Tibial artery (tissue), 4 donors: ENCODE data around the gene PRPF38A.

ENCODE experiments used
- DNase-seq, 2 donors: peaks; one replicate each; pipeline ENCODE4 v3.0.0-alpha.2; 2019
- H3K27ac ChIP-seq, 2 donors: fragments of 200-600 bp; sonication (generic) in 1 of 2; 1 replicate in 1 of 2; 2 replicates in 1 of 2; pipeline ENCODE4 v1.5.1; 2018 to 2019; ENCODE audit warnings: mild to moderate bottlenecking in 1 of 2
- H3K27me3 ChIP-seq, 2 donors: fragments of 200-600 bp; sonication (generic) in 1 of 2; one replicate each; pipeline versions ENCODE4 v1.5.1 to v1.6.0; 2016 to 2019
- H3K36me3 ChIP-seq, 3 donors: fragments of 200-600 bp; sonication (generic) in 2 of 3; one replicate each; pipeline ENCODE4 v1.5.1; 2016 to 2019; ENCODE audit warnings: mild to moderate bottlenecking in 2 of 3
- H3K4me1 ChIP-seq, 4 donors: fragments of 200-600 bp; sonication (generic) in 2 of 4; 1 replicate in 3 of 4; 2 replicates in 1 of 4; pipeline ENCODE4 v1.5.1; 2016 to 2019
- H3K4me3 ChIP-seq, 2 donors: fragments of 200-600 bp; sonication (generic) in 1 of 2; 1 replicate in 1 of 2; 2 replicates in 1 of 2; pipeline ENCODE4 v1.5.1; 2018 to 2019; ENCODE audit warnings: mild to moderate bottlenecking in 2 of 2
- H3K9me3 ChIP-seq, 3 donors: fragments of 200-600 bp; sonication (generic) in 1 of 3; one replicate each; pipeline ENCODE4 v1.5.1; 2016 to 2019
- intact Hi-C: fragments of 100-400 bp; cut with DNase I; formaldehyde crosslinking; loops from one replicate; pipeline ENCODE4 v1.15.0; 2023; ENCODE audit warnings: low total_unique reads
- TF ChIP-seq, protein P1 (sequence below), 2 experiments: fragments of 200-600 bp in 1 of 2; fragments of 450-650 bp in 1 of 2; IDR thresholded peaks; one replicate each; pipeline ENCODE4 v1.5.1; 2017 to 2019; ENCODE audit warnings: antibody characterized with exemption in 2 of 2, mild to moderate bottlenecking in 1 of 2, moderate library complexity in 1 of 2

PRPF38A gene

DNA sequence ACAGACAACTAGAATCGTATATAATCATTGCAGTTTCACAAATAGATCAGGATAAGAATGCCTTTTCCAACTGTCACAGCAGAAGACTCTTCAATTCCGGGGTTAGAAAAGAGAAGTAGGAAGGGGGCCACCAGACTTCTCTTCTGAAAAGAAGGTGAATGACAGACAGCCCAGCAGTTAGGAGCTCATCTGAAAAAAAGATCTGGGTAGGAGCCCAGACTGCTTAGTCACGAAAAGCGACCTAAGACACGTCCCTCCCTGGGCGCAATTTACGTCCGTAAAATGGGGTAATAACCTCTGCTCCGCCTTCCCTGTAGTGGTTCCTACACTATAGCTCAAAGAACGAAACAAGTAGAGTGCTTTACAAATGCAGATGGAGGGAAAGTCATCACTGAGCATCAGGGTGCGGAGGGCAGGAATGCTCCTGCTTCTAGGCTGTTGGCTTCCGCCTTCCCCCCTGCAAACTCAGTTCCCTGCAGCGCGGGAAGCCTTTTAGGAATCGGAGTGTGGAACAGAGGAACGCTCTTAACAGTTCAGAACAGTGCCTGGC lies 761 bp upstream of the PRPF38A start:
- no peaks in the 10 kb centered on the region for H3K27me3 ChIP-seq

DNA sequence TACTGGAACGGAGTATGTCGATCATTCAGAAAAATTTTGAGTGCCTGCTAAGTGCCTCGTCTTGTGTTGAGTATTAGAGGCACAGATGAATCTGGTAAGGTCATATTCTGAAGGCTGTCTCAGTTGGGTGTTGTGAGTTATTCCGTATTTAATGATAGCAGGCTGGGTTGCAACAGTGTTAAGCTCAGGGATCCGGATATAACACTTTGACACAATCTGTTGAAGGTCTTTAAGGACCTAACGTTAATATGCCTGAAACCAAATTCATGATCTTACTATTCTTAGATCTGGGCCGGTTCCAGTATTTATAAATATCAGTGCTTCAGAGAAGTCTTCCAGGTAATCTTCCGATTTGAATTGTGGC lies 555 bp downstream of the PRPF38A start:
- TF ChIP-seq, protein P1, sequence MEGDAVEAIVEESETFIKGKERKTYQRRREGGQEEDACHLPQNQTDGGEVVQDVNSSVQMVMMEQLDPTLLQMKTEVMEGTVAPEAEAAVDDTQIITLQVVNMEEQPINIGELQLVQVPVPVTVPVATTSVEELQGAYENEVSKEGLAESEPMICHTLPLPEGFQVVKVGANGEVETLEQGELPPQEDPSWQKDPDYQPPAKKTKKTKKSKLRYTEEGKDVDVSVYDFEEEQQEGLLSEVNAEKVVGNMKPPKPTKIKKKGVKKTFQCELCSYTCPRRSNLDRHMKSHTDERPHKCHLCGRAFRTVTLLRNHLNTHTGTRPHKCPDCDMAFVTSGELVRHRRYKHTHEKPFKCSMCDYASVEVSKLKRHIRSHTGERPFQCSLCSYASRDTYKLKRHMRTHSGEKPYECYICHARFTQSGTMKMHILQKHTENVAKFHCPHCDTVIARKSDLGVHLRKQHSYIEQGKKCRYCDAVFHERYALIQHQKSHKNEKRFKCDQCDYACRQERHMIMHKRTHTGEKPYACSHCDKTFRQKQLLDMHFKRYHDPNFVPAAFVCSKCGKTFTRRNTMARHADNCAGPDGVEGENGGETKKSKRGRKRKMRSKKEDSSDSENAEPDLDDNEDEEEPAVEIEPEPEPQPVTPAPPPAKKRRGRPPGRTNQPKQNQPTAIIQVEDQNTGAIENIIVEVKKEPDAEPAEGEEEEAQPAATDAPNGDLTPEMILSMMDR (IDR thresholded peaks at IDR 0.05), result no peak
- DNase-seq, result no peak
- peak overlapping the region; percentile 82 to 88 for H3K27ac ChIP-seq
- H3K36me3 ChIP-seq, result peaks cover 21 to 38% (median 23%) of the 10 kb centered on the region in 3 donors
- intact Hi-C loops, result loop anchor here (5.0 kb wide), 1 partner anchor 38 kb away; the partner anchor contains the start of gene CC2D1B
- H3K4me3 ChIP-seq, result peak overlapping the region; percentile 69 to 84
- peaks cover 0 to 26% (median 17%) of the 10 kb centered on the region in 4 donors for H3K4me1 ChIP-seq
- H3K9me3 ChIP-seq, result no peaks in the 10 kb centered on the region
- H3K27me3 ChIP-seq, result no peaks in the 10 kb centered on the region

More for the DNA sequence above, 761 bp upstream of the PRPF38A start:
- H3K4me1 ChIP-seq, result peaks cover 0 to 26% (median 17%) of the 10 kb centered on the region in 4 donors
- DNase-seq, result no peak
- peaks cover 9 to 25% (median 11%) of the 10 kb centered on the region in 3 donors for H3K36me3 ChIP-seq
- H3K27ac ChIP-seq, result peak overlapping the region in 1 of 2 donors; percentile 88
- TF ChIP-seq, protein P1 (IDR thresholded peaks at IDR 0.05), result no peak
- intact Hi-C loops, result loop anchor here (5.0 kb wide), 1 partner anchor 36 kb away; the partner anchor contains the start of gene CC2D1B
- H3K9me3 ChIP-seq, result no peaks in the 10 kb centered on the region
- H3K4me3 ChIP-seq, result peak overlapping the region; percentile 69 to 84

DNA sequence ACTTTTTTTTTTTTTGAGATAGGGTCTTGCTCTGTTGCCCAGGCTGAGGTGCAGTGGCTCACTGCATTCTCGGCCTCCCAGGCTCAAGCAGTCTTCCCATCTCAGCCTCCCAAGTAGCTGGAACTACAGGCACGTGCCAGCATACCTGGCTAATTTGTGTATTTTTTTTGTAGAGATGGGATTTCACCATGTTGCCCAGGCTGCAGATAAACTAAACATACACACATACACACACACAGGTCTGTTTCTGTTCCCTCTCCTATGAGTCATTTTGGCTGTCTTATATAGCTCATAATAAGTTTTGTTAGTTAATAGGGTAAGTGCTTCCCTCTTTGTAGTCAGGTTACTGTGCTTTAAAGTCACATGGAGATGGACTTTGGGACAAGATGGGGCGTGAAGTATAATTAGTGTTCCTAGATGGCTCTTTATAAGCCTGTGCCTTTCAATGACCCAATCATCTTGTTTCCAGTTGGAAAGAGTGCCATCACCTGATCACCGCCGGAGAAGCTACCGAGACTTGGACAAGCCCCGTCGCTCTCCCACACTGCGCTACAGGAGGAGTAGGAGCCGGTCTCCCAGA lies 9.1 kb downstream of the PRPF38A start:
- DNase-seq, result no peak
- intact Hi-C loops, result no loop called here
- no peaks in the 10 kb centered on the region for H3K4me1 ChIP-seq
- H3K4me3 ChIP-seq, result no peak overlapping the region
- peaks cover 91 to 100% (median 93%) of the 10 kb centered on the region in 3 donors for H3K36me3 ChIP-seq
- TF ChIP-seq, protein P1 (IDR thresholded peaks at IDR 0.05), result no peak
- no peak overlapping the region for H3K27ac ChIP-seq
- H3K9me3 ChIP-seq, result no peaks in the 10 kb centered on the region
- H3K27me3 ChIP-seq, result no peaks in the 10 kb centered on the region

DNA sequence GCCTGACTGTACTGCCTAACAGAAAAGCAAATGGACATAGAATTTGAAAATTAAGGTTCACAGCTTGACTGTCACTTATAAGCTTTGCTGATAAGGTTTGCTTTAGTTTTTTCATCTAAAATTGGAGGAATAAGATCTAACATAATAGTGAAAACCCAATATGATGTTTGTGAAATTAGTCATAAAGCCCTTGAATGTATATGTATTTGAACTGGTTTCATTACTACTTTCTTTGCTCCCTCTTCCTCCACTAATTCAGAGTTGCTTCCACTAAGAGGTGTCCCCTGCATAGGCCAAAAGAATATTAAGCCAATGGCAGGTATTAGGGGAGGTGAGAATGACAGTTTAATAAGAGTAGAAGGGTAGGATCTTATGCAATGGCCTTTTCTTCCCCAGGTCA lies 10.5 kb downstream of the PRPF38A start:
- Histone ChIP-seq H3K4me1 (no peaks in the 10 kb centered on the region), H3K4me3 (no peak overlapping the region), H3K27ac (no peak overlapping the region), H3K9me3 (no peaks in the 10 kb centered on the region), H3K27me3 (no peaks in the 10 kb centered on the region), H3K36me3 (peaks cover 85 to 99% (median 92%) of the 10 kb centered on the region in 3 donors)
- intact Hi-C loops, result no loop called here
- TF ChIP-seq, protein P1 (IDR thresholded peaks at IDR 0.05), result no peak
- DNase-seq, result no peak

DNA sequence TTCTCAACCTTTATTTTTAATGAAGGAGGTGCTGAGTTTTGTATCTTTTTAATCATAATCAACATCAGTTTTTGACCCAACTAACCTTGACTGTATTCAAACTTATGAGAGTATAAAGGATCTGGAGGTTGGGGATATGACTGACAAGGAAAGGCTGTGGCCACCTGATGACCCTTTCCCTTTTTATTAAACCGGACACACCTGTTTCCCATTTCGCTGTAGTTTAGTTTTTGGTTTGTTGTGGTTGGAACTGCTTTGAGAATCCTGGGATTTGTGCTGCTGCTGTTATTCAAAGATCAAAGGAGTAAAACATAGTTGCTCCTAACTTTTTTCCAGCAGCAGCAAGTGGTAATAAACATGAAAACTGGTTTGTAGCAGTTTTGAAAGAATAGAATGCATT lies 12.4 kb downstream of the PRPF38A start:
- H3K36me3 ChIP-seq, result peaks cover 74 to 93% (median 84%) of the 10 kb centered on the region in 3 donors
- H3K4me3 ChIP-seq, result no peak overlapping the region
- H3K9me3 ChIP-seq, result no peaks in the 10 kb centered on the region
- no peak overlapping the region for H3K27ac ChIP-seq
- no peak for DNase-seq
- intact Hi-C loops, result no loop called here
- no peaks in the 10 kb centered on the region for H3K27me3 ChIP-seq
- no peaks in the 10 kb centered on the region for H3K4me1 ChIP-seq
- TF ChIP-seq, protein P1 (IDR thresholded peaks at IDR 0.05), result no peak
